Fibroblast of skin of right biceps (primary cell): ENCODE data around the gene ANKRD42.

Source experiments
- DNase-seq: peaks from one replicate; pipeline ENCODE4 v3.0.0-alpha.2; 2013

ANKRD42 gene

DNA sequence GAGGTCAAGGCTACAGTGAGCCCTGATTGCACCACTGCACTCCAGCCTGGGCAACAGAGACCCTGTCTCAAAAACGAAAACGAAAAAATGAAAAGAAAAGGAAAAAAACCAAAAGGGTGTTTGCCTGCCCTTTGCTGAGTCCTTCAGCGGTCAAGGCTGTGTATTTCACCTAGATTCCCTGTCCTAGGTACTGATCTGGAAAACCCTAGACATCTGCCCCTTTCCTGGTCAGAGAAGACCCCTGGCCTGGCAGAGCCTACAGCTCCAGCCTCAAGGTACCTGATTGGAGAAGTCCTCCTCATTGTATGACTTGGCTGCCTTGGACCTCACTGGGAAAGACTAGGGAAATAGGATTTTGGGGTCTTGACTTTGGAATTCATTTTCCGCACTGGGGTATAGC lies 100.7 kb downstream of the ANKRD42 start:
- no peak for DNase-seq
